SK-N-SH treated with all-trans-retinoic acid at 6 μM for 48 hours (cell line): ENCODE measurements around the gene DYSF.

Experiments
- ARNTL ChIP-seq: fragments of 450-650 bp; formaldehyde crosslinking; IDR thresholded peaks from 2 replicates; pipeline ENCODE4 v1.5.0; 2020; ENCODE audit warnings: low read depth, mild to moderate bottlenecking, moderate library complexity, borderline replicate concordance
- GLIS3 ChIP-seq: fragments of 250-450 bp; sonication (Bioruptor Pico); IDR thresholded peaks from 2 replicates; pipeline ENCODE4 v1.5.0; 2020; ENCODE audit warnings: mild to moderate bottlenecking, moderate library complexity
- ISL1 ChIP-seq: fragments of 250-450 bp; sonication (Bioruptor Pico); IDR thresholded peaks from 2 replicates; pipeline ENCODE4 v2.1.2; 2022; ENCODE audit warnings: mild to moderate bottlenecking, moderate library complexity
- OSR1 ChIP-seq: fragments of 250-450 bp; sonication (Bioruptor Pico); IDR thresholded peaks from 2 replicates; pipeline ENCODE4 v1.8.0; 2022; ENCODE audit warnings: moderate library complexity, mild to moderate bottlenecking, inconsistent platforms
- PPARA ChIP-seq: fragments of 250-450 bp; sonication (Bioruptor Pico); IDR thresholded peaks from 2 replicates; pipeline ENCODE4 v1.5.0; 2020; ENCODE audit warnings: mild to moderate bottlenecking, borderline replicate concordance
- RARB ChIP-seq: fragments of 250-450 bp; sonication (Bioruptor Pico); IDR thresholded peaks from 2 replicates; pipeline ENCODE4 v1.8.0; 2021; ENCODE audit warnings: mild to moderate bottlenecking, moderate library complexity
- ZC3H10 ChIP-seq: fragments of 250-450 bp; sonication (Bioruptor Pico); IDR thresholded peaks from 2 replicates; pipeline ENCODE4 v1.5.1; 2021; ENCODE audit warnings: mild to moderate bottlenecking, moderate library complexity
- ZFP3 ChIP-seq: fragments of 250-450 bp; sonication (Bioruptor Pico); IDR thresholded peaks from 2 replicates; pipeline ENCODE4 v1.5.0; 2020; ENCODE audit warnings: mild to moderate bottlenecking, moderate library complexity
- ZFP30 ChIP-seq: fragments of 450-650 bp; formaldehyde crosslinking; IDR thresholded peaks from 2 replicates; pipeline ENCODE4 v1.5.0; 2022; ENCODE audit warnings: mild to moderate bottlenecking, moderate library complexity
- ZNF565 ChIP-seq: fragments of 450-650 bp; formaldehyde crosslinking; conservative IDR thresholded peaks from 2 replicates; pipeline ENCODE4 v1.5.0; 2020; ENCODE audit warnings: low read depth, mild to moderate bottlenecking, moderate library complexity
- ZNF8 ChIP-seq: fragments of 450-650 bp; formaldehyde crosslinking; IDR thresholded peaks from 2 replicates; pipeline ENCODE4 v1.5.0; 2020; ENCODE audit warnings: mild to moderate bottlenecking, moderate library complexity
- TF ChIP-seq, protein P1 (sequence below): fragments of 250-450 bp; sonication (Bioruptor Pico); IDR thresholded peaks from 2 replicates; pipeline ENCODE4 v1.8.0; 2020; ENCODE audit warnings: mild to moderate bottlenecking, moderate library complexity, borderline replicate concordance

DNA sequence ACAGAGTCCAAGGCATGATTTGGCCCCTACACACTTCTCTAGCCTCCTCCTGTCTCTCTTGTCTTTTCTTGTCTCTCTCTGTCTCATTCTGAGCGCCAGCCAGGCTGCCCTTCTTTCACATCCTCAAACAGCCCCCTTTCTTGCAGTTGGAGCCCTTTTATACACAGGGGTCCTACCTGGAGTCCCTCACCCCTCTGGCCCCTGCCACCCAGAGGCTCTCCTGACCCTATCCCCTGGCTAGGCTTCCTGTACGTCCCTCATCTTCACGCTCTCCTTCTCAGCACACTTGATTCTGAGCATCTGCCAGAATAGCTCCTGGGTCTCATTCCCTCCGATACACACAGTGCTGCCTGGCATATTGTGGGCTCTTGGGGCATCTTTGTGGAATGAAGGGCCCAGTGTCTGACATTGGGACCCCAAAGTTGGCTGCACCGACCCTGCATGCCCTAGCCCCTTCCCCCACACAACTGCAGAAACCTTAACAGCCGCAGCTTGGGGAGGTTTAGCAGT, 261.9 kb downstream of the DYSF start:
- TF ChIP-seq ZNF565 (CRISPR knock-in tag) (no peak), ZFP30 (CRISPR knock-in tag) (no peak), ZC3H10 (CRISPR knock-in tag) (no peak), ARNTL (CRISPR knock-in tag) (no peak), ISL1 (CRISPR knock-in tag) (no peak), ZNF8 (CRISPR knock-in tag) (no peak), GLIS3 (CRISPR knock-in tag) (no peak), ZFP3 (CRISPR knock-in tag) (no peak), OSR1 (no peak), RARB (CRISPR knock-in tag) (no peak), PPARA (CRISPR knock-in tag) (no peak)
- TF ChIP-seq, protein P1, sequence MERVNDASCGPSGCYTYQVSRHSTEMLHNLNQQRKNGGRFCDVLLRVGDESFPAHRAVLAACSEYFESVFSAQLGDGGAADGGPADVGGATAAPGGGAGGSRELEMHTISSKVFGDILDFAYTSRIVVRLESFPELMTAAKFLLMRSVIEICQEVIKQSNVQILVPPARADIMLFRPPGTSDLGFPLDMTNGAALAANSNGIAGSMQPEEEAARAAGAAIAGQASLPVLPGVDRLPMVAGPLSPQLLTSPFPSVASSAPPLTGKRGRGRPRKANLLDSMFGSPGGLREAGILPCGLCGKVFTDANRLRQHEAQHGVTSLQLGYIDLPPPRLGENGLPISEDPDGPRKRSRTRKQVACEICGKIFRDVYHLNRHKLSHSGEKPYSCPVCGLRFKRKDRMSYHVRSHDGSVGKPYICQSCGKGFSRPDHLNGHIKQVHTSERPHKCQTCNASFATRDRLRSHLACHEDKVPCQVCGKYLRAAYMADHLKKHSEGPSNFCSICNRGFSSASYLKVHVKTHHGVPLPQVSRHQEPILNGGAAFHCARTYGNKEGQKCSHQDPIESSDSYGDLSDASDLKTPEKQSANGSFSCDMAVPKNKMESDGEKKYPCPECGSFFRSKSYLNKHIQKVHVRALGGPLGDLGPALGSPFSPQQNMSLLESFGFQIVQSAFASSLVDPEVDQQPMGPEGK: no peak
